SK-N-SH treated with all-trans-retinoic acid at 6 μM for 48 hours (cell line): Measurements from ENCODE around the gene PEX11G.

Source experiments
- ARNTL ChIP-seq: fragments of 450-650 bp; formaldehyde crosslinking; IDR thresholded peaks from 2 replicates; pipeline ENCODE4 v1.5.0; 2020; ENCODE audit warnings: low read depth, mild to moderate bottlenecking, moderate library complexity, borderline replicate concordance
- CREB5 ChIP-seq: fragments of 250-450 bp; sonication (Bioruptor Pico); IDR thresholded peaks from 2 replicates; pipeline ENCODE4 v1.5.1; 2020; ENCODE audit warnings: low read depth, mild to moderate bottlenecking, moderate library complexity
- CSDC2 ChIP-seq: fragments of 250-450 bp; sonication (Bioruptor Pico); IDR thresholded peaks from 2 replicates; pipeline ENCODE4 v1.5.0; 2020; ENCODE audit warnings: mild to moderate bottlenecking, moderate library complexity
- GLIS3 ChIP-seq: fragments of 250-450 bp; sonication (Bioruptor Pico); IDR thresholded peaks from 2 replicates; pipeline ENCODE4 v1.5.0; 2020; ENCODE audit warnings: mild to moderate bottlenecking, moderate library complexity
- OSR1 ChIP-seq: fragments of 250-450 bp; sonication (Bioruptor Pico); IDR thresholded peaks from 2 replicates; pipeline ENCODE4 v1.8.0; 2022; ENCODE audit warnings: moderate library complexity, mild to moderate bottlenecking, inconsistent platforms
- PATZ1 ChIP-seq: fragments of 250-450 bp; sonication (Bioruptor Pico); IDR thresholded peaks from 2 replicates; pipeline ENCODE4 v1.8.0; 2020; ENCODE audit warnings: mild to moderate bottlenecking, moderate library complexity, borderline replicate concordance
- PPARA ChIP-seq: fragments of 250-450 bp; sonication (Bioruptor Pico); IDR thresholded peaks from 2 replicates; pipeline ENCODE4 v1.5.0; 2020; ENCODE audit warnings: mild to moderate bottlenecking, borderline replicate concordance
- SNAI2 ChIP-seq: fragments of 250-450 bp; sonication (Bioruptor Pico); IDR thresholded peaks from 2 replicates; pipeline ENCODE4 v1.5.0; 2020; ENCODE audit warnings: mild to moderate bottlenecking, moderate library complexity
- TCF4 ChIP-seq: fragments of 250-450 bp; sonication (Bioruptor Pico); IDR thresholded peaks from 2 replicates; pipeline ENCODE4 v1.8.0; 2021; ENCODE audit warnings: mild to moderate bottlenecking, moderate library complexity, borderline replicate concordance
- TSHZ2 ChIP-seq: fragments of 250-450 bp; sonication (Bioruptor Pico); IDR thresholded peaks from 2 replicates; pipeline ENCODE4 v1.5.0; 2020; ENCODE audit warnings: mild to moderate bottlenecking, moderate library complexity
- ZFP3 ChIP-seq: fragments of 250-450 bp; sonication (Bioruptor Pico); IDR thresholded peaks from 2 replicates; pipeline ENCODE4 v1.5.0; 2020; ENCODE audit warnings: mild to moderate bottlenecking, moderate library complexity
- ZNF565 ChIP-seq: fragments of 450-650 bp; formaldehyde crosslinking; conservative IDR thresholded peaks from 2 replicates; pipeline ENCODE4 v1.5.0; 2020; ENCODE audit warnings: low read depth, mild to moderate bottlenecking, moderate library complexity
- ZNF70 ChIP-seq: fragments of 450-650 bp; formaldehyde crosslinking; IDR thresholded peaks from 2 replicates; pipeline ENCODE4 v1.5.0; 2020; ENCODE audit warnings: mild to moderate bottlenecking, moderate library complexity

GRCh38 chr19:7529610-7530490 is 41.0 kb upstream of the PEX11G start:
- TF ChIP-seq ZNF70 (CRISPR knock-in tag): no peak
- TF ChIP-seq GLIS3 (CRISPR knock-in tag): no peak
- no peak for TF ChIP-seq ZNF565 (CRISPR knock-in tag)
- TF ChIP-seq ARNTL (CRISPR knock-in tag): no peak
- TF ChIP-seq CREB5 (CRISPR knock-in tag): no peak
- no peak for TF ChIP-seq TSHZ2 (CRISPR knock-in tag)
- TF ChIP-seq CSDC2 (CRISPR knock-in tag): no peak
- TF ChIP-seq TCF4 (CRISPR knock-in tag): no peak
- no peak for TF ChIP-seq PATZ1 (CRISPR knock-in tag)
- no peak for TF ChIP-seq OSR1 (CRISPR knock-in tag)
- TF ChIP-seq ZFP3 (CRISPR knock-in tag): no peak
- TF ChIP-seq PPARA: no peak
- no peak for TF ChIP-seq SNAI2 (CRISPR knock-in tag)
